ENCODE data around the gene MUC3A. TPM values are rescaled to one million over a fixed set of nuclear protein-coding genes. Genes with fewer than 3 reads are reported as not detected.

MUC3A gene
- polyA plus RNA-seq, 1 experiment = not detected

DNA sequence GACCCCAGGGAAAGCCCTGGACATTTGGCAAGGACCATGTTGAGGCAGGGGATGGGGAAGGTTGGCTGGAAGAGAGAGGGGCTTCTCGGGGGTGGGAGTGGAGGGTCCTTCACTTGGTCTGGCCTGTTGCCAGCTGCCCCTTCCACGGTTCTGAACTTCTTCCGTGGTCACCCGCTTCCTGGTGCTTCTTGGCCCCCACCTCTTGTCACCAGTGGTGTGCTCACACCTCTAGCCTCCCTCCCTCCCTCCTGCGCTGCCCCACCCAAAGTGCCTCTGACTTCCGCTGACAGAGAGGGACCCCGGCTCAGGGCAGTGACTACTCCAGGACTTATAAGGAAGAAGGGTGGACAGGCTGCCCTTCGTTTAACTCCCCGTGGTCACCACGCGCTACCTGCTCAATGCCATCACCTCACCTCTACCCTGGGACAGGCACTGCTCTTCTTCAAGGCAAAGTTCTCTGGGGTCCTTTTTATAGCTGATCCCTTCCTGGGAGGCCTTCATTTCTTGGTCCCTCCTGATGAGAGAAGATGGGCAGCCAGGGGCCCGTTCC lies 19.8 kb downstream of the MUC3A start, which contains the start of gene MUC12:
TSS of gene MUC12 (plus strand) at position 500 of the 550 bp plus-strand sequence. CDS start 58 bp downstream, outside the sequence.
- H3K27ac ChIP-seq (ENCODE audit: low read depth, low read length) = no peak within 1 kb of the TSS
- ChIA-PET POLR2A (no interaction called here), CTCF (interaction anchor here (0.6 kb wide), 1 partner anchor 89 kb away, joined by 3 read pairs; no protein-coding TSS in a partner anchor)
- H3K4me3 ChIP-seq (ENCODE audit: low read depth, low read length) = no peak within 1 kb of the TSS
- peaks cover 47% of the 10 kb centered on the region for H3K27me3 ChIP-seq (ENCODE audit: control insufficient read depth, insufficient read depth, low read length)
- peaks cover 15% of the 10 kb centered on the region for H3K9me3 ChIP-seq (ENCODE audit: control insufficient read depth, insufficient read depth, low read length)
- TF ChIP-seq, protein P1, sequence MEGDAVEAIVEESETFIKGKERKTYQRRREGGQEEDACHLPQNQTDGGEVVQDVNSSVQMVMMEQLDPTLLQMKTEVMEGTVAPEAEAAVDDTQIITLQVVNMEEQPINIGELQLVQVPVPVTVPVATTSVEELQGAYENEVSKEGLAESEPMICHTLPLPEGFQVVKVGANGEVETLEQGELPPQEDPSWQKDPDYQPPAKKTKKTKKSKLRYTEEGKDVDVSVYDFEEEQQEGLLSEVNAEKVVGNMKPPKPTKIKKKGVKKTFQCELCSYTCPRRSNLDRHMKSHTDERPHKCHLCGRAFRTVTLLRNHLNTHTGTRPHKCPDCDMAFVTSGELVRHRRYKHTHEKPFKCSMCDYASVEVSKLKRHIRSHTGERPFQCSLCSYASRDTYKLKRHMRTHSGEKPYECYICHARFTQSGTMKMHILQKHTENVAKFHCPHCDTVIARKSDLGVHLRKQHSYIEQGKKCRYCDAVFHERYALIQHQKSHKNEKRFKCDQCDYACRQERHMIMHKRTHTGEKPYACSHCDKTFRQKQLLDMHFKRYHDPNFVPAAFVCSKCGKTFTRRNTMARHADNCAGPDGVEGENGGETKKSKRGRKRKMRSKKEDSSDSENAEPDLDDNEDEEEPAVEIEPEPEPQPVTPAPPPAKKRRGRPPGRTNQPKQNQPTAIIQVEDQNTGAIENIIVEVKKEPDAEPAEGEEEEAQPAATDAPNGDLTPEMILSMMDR (IDR thresholded peaks at IDR 0.05; ENCODE audit: low read depth, low read length) = no peak
- no peak for DNase-seq (ENCODE audit: low read depth, low spot score)

DNA sequence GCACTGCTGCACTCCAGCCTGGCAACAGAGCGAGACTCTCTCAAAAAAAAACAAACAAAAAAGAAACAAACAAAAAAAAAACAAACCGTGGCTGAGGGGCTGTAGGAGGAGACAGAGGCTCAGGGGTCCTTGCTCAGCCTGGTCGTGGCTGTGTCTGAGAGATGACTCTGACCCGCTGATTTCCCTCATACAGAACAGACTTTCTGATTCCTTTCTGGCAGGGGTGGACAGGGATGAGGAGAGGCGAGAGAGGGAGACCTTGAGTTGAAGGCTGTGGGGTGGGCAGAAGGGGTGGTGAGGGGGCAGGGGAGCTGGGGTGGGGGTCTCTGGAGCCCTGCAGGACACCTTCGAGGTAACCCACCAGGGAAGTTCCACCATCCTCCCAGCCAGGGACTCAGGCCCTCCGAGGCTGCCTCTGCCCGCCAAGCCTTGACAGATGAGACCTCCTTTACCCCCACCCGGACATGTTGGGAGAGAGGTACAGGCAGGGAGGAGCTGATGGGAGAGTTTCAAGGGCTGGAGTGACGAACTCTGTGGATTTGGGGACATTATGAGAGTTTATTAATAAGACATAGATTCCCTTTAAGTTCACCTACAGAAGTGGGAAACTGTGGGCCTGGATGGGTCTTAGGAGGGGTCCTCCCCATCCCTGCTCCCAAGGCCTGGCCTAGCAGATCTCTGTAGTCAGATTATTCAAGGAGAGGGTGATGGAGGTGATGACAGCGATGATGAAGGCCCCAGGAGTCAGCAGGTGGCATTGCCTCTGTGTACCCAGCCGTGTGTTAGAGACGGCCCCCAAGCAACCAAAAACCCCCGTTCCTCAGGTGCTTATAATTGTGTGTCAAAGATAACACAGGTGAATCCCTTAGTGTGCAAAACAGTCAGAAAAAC lies 22.0 kb downstream of the MUC3A start:
- TF ChIP-seq, protein P1 (IDR thresholded peaks at IDR 0.05; ENCODE audit: low read depth, low read length) = no peak
- Histone ChIP-seq H3K9me3 (ENCODE audit: control insufficient read depth, insufficient read depth, low read length) (peaks cover 23% of the 10 kb centered on the region), H3K27ac (ENCODE audit: low read depth, low read length) (no peak overlapping the region), H3K27me3 (ENCODE audit: control insufficient read depth, insufficient read depth, low read length) (peaks cover 34% of the 10 kb centered on the region), H3K4me3 (ENCODE audit: low read depth, low read length) (no peak overlapping the region)
- DNase-seq (ENCODE audit: low read depth, low spot score) = no peak
- ChIA-PET POLR2A (interaction anchor here (0.6 kb wide), 1 partner anchor 337 kb away, joined by 5 read pairs; no protein-coding TSS in a partner anchor), CTCF (no interaction called here)

- peaks cover 21% of the 10 kb centered on the region for H3K9me3 ChIP-seq (ENCODE audit: control insufficient read depth, insufficient read depth, low read length)
- H3K4me3 ChIP-seq (ENCODE audit: low read depth, low read length) = no peak overlapping the region
- peaks cover 29% of the 10 kb centered on the region for H3K27me3 ChIP-seq (ENCODE audit: control insufficient read depth, insufficient read depth, low read length)
- TF ChIP-seq, protein P1 (IDR thresholded peaks at IDR 0.05; ENCODE audit: low read depth, low read length) = no peak
- DNase-seq (ENCODE audit: low read depth, low spot score) = no peak
- ChIA-PET POLR2A (interaction anchor here (0.6 kb wide), 1 partner anchor 336 kb away, joined by 5 read pairs; no protein-coding TSS in a partner anchor), CTCF (interaction anchor here (0.8 kb wide), 1 partner anchor 106 kb away, joined by 3 read pairs; no protein-coding TSS in a partner anchor)
- H3K27ac ChIP-seq (ENCODE audit: low read depth, low read length) = no peak overlapping the region
These were observed 22.6 kb downstream of the MUC3A start for GRCh38 chr7:100972002-100972347.

GRCh38 chr7:100974021-100974420 lies 24.7 kb downstream of the MUC3A start:
- no peak overlapping the region for H3K27ac ChIP-seq (ENCODE audit: low read depth, low read length)
- peaks cover 18% of the 10 kb centered on the region for H3K27me3 ChIP-seq (ENCODE audit: control insufficient read depth, insufficient read depth, low read length)
- peaks cover 20% of the 10 kb centered on the region for H3K9me3 ChIP-seq (ENCODE audit: control insufficient read depth, insufficient read depth, low read length)
- ChIA-PET CTCF (no interaction called here), POLR2A (interaction anchor here (0.6 kb wide), 1 partner anchor 168 kb away, joined by 5 read pairs; no protein-coding TSS in a partner anchor)
- H3K4me3 ChIP-seq (ENCODE audit: low read depth, low read length) = no peak overlapping the region
- TF ChIP-seq, protein P1 (IDR thresholded peaks at IDR 0.05; ENCODE audit: low read depth, low read length) = no peak
- no peak for DNase-seq (ENCODE audit: low read depth, low spot score)
